ENCODE measurements around the gene GABRG3. TPM values are rescaled to one million over a fixed set of nuclear protein-coding genes. Genes with fewer than 3 reads are reported as not detected.

GABRG3 gene
- total RNA-seq, 1 experiment from 2014 or later: 0.15 TPM

GRCh38 chr15:27067175-27067574, 96.2 kb downstream of the GABRG3 start:
- WGBS (ENCODE audit: extremely low coverage, insufficient read length, low lambda C conversion rate): no CpG with 5 or more reads among the region's 12 CpGs
- Histone ChIP-seq H3K79me2 (ENCODE audit: insufficient read depth, low read length) (no peaks in the 10 kb centered on the region), H2BK20ac (ENCODE audit: low read depth, low read length, poor library complexity, severe bottlenecking) (no peak overlapping the region), H3K79me1 (ENCODE audit: insufficient read depth, low read depth, low read length, poor library complexity, severe bottlenecking) (no peaks in the 10 kb centered on the region), H3K9ac (ENCODE audit: extremely low read depth, insufficient read length, low read length) (no peak overlapping the region), H3K4ac (ENCODE audit: low read depth, low read length) (no peak overlapping the region), H3K27me3 (ENCODE audit: insufficient read depth, low read length) (no peaks in the 10 kb centered on the region), H3K18ac (ENCODE audit: insufficient read length, low read depth, low read length) (no peak overlapping the region), H3T11ph (ENCODE audit: low read length) (no peak overlapping the region), H3K23ac (ENCODE audit: insufficient read length, low read depth, low read length) (no peak overlapping the region), H4K20me1 (ENCODE audit: control insufficient read depth, insufficient read depth, insufficient read length) (no peaks in the 10 kb centered on the region), H2BK5ac (ENCODE audit: insufficient read length, low read length) (no peak overlapping the region), H2BK12ac (ENCODE audit: insufficient read length, low read depth, low read length) (no peak overlapping the region), H3K4me2 (ENCODE audit: insufficient read depth, insufficient read length, low read length) (no peak overlapping the region), H2AK5ac (ENCODE audit: insufficient read length, low read length) (no peak overlapping the region), H3K56ac (ENCODE audit: insufficient read length, low read depth, low read length) (no peak overlapping the region), H3K4me1 (ENCODE audit: insufficient read depth, low read length) (no peaks in the 10 kb centered on the region), H3K27ac (ENCODE audit: insufficient read length, low read depth, low read length) (no peak overlapping the region), H3K23me2 (ENCODE audit: insufficient read length, low read depth, low read length, poor library complexity, severe bottlenecking) (no peaks in the 10 kb centered on the region), H4K8ac (replicated peaks; ENCODE audit: insufficient read length, low read depth, low read length) (no peak overlapping the region), H2BK120ac (ENCODE audit: low read depth, low read length, poor library complexity, severe bottlenecking) (no peak overlapping the region), H3K9me3 (ENCODE audit: control insufficient read depth, low read depth, low read length) (no peaks in the 10 kb centered on the region), H2AFZ (ENCODE audit: low read length) (no peak overlapping the region), H4K5ac (ENCODE audit: insufficient read length, low read depth, low read length) (no peak overlapping the region), H2BK15ac (ENCODE audit: low read depth, low read length) (no peak overlapping the region), H3K14ac (ENCODE audit: insufficient read depth, low read length) (no peak overlapping the region), H4K91ac (ENCODE audit: insufficient read length, low read depth, low read length) (no peak overlapping the region)
- Mint-ChIP-seq H3K4me3 (no peak overlapping the region), H3K27me3 (ENCODE audit: low read depth) (peaks cover 3% of the 10 kb centered on the region), H3K27ac (no peak overlapping the region), H3K9me3 (peaks cover 9% of the 10 kb centered on the region in 2 experiments; a peak in 4 of 5 replicates), H3K4me1 (peaks cover 4 to 8% of the 10 kb centered on the region in 2 experiments), H3K36me3 (ENCODE audit: insufficient read depth in 1 of 3, low read depth in 3 of 3) (peaks cover 0 to 7% (median 5%) of the 10 kb centered on the region in 3 experiments; a peak in 3 of 7 replicates)
- no peak for DNase-seq
- TF ChIP-seq, protein P1, sequence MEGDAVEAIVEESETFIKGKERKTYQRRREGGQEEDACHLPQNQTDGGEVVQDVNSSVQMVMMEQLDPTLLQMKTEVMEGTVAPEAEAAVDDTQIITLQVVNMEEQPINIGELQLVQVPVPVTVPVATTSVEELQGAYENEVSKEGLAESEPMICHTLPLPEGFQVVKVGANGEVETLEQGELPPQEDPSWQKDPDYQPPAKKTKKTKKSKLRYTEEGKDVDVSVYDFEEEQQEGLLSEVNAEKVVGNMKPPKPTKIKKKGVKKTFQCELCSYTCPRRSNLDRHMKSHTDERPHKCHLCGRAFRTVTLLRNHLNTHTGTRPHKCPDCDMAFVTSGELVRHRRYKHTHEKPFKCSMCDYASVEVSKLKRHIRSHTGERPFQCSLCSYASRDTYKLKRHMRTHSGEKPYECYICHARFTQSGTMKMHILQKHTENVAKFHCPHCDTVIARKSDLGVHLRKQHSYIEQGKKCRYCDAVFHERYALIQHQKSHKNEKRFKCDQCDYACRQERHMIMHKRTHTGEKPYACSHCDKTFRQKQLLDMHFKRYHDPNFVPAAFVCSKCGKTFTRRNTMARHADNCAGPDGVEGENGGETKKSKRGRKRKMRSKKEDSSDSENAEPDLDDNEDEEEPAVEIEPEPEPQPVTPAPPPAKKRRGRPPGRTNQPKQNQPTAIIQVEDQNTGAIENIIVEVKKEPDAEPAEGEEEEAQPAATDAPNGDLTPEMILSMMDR (conservative IDR thresholded peaks at IDR 0.05): no peak
